ENCODE results near the gene SLC2A11. TPM values are rescaled to one million over a fixed set of nuclear protein-coding genes. Genes with fewer than 3 reads are reported as not detected.
"Not testable (repeated sequence)": the region's sequence is repeated elsewhere in the genome, so short reads cannot be mapped to it uniquely, and the experiment has no call there.

The SLC2A11 gene
- total RNA-seq, 2 donors from 2014 or later = 15.0 TPM

DNA sequence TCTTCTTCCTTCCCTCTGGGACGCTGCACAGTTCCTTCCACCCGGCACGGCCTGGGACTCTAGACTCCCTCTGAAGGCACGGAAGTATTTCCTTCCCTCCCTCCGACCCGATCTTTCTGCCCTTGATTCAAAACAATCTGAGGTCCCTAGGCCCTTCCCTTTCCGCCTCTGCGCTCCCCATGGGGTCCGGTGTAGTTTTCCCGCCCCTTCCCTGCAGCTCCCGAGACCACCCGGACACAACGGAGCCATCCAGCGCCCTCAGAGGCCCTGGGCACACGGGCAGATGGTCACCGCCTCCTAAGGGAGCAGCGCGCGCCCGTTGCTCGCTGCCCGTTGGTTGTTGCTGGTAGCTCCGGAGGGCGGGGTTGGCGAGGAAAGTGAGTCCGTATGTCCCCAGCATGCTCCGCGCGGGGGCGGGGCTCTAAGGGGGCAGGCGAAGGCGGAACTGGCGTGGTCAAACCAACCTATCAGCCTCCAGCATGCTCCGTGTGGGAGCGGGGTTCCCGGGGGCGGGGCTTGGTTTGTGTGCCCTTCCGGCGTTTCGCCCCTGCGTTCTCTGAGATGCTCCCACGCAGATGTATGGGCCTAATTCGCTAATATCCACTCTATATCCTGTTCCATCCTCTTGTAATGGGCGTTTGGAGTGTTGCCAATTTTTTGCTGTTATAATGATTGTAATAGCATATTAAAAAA lies 56.1 kb downstream of the SLC2A11 start:
- intact Hi-C loops (cut with DNase I) = no loop called here
- peak; percentile 99 to 100 for ATAC-seq
- peak; percentile 100 for DNase-seq

DNA sequence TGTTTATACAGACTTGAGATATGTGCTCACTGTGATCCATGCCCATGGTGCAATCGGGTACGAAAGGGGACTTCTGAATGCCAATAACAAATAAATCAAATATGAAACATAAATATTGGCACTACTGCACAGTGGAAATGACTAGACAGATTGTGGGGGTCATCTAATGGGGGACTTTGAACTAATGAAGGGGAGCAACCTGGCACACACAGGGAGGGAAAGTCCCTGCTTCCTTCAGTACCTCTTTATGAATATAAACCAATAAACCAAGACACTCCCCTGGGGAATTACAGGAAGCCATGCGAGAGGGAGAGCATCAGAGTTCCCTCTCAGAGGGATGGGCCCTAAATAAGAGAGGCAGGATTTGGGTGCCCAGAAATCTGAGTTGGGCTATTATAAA lies 57.6 kb downstream of the SLC2A11 start:
- intact Hi-C loops (cut with DNase I) = no loop called here
- DNase-seq (no peak), ATAC-seq (no peak)

DNA sequence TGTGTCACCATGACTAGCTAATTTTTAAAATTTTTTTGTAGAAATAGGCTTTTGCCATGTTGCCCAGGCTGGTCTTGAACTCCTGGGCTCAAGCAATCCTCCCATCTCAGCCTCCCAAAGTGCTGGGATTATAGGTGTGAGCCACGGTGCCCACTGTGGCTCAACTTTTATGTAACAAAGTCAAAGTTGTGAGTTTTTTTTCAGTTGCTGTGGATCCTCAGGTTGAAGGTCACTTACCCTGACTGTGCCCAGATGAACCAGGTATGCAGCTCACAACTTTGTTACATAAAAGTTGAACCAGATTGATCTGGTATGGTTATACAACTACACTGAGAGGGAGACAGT lies 62.6 kb downstream of the SLC2A11 start:
- ATAC-seq; DNase-seq; intact Hi-C loops (cut with DNase I): not testable (repeated sequence)

DNA sequence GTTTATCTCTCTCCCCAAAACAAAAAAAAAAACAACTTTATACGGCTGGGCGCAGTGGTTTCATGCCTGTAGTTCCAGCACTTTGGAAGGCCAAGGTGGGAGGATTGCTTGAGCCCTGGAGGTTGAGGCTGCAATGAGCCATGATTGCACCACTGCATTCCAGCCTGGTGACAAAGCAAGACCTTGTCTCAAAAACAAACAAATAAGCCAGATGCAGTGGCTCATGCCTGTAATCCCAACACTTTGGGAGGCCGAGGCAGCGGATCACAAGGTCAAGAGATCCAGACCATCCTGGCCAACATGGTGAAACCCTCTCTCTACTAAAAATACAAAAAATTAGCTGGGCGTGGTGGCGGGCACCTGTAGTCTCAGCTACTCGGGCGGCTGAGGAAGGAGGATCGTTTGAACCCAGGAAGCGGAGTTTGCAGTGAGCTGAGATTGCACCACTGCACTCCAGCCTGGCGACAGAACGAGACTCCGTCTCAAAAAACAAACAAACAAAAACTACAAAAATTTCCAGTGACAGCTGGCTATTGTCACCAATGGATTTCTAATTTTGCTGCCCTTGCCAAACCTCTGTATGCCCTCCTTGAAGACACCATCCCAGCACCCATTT lies 64.0 kb downstream of the SLC2A11 start:
- DNase-seq; intact Hi-C loops (cut with DNase I); ATAC-seq: not testable (repeated sequence)

DNA sequence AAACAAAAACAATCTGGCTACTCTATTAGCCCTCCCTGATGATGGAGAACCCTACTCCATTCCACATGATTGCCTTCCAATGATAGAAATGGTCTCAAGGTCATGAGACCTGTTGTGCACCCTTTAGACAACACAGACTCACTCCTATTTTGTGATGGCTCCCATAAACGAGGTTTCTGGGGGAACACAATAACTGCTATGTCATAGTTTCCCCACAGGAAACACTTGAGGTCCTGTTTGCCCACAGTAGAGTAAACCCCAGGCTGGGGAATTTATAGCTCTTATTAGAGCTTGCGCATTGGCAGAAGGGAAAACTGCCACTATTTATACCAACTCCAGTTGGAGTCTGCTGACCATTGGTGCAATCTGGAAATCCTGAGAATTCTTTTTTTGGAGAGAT lies 65.2 kb downstream of the SLC2A11 start:
- ATAC-seq (no peak), DNase-seq (no peak)
- intact Hi-C loops (cut with DNase I) = no loop called here

DNA sequence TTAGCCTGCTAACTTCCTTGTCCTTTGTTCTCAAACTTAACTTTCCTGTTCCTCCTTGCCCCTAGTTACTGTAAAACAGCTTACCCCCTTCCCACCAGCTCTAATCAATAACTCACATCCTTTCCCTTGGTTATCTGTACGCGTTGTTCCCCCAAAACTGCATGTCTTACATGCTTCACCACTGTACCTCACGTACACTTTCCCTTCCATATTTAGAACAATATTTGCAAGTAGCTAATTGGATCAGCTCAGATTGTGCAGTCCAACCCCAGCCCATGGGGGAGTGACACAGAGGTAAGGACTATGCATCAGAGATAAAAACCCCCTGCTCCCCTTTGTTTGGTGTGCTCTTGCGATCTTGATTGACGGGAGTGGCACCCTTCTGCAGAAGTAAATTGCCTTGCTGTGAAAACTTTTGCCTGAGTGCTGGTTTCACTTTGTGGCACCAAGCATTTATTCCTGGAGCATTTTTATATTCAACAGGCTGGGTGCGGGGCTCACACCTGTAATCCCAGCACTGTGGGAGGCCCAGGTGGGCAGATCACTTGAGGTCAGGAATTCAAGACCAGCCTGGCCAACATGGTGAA lies 67.4 kb downstream of the SLC2A11 start:
- intact Hi-C loops (cut with DNase I) = loop anchor here in 1 of 2 donors (5.0 kb wide), 1 partner anchor 47 kb away; the partner anchor contains the start of gene DDT
- DNase-seq (no peak), ATAC-seq (no peak)

DNA sequence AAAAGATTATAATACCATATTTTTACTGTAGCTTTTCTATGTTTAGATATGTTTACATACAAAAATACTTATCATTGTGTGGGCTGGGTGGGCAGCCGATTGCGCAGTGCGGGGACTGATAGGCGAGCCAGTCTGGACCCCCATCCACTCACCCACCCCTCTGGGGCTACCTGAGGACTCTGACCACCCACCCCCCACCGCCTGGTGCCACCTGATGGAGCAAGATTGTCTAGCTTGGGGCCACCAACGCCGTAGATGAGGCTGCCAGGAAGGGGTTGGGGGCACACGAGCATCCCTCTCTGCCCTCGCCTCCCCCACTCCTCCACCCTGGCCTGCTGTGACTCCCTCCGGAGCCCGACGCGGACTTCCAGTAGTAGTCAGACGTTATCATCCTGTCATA lies 68.9 kb downstream of the SLC2A11 start:
- no peak for DNase-seq
- ATAC-seq = no peak
- intact Hi-C loops (cut with DNase I) = loop anchor here in 1 of 2 donors (5.0 kb wide), 1 partner anchor 46 kb away; the partner anchor contains the start of gene DDT

Other genes starting within 250 kb of the SLC2A11 start
- not detected for gene DRICH1, start 225.6 kb upstream of the SLC2A11 start, total RNA-seq
- gene RGL4, start 166.9 kb upstream of the SLC2A11 start, total RNA-seq = under 1 TPM in 1 of 2 donors, not detected in 1; 0.44 TPM
- 1 to 10 TPM; 4.9 to 5.6 TPM for gene ZNF70, start 106.8 kb upstream of the SLC2A11 start, total RNA-seq
- gene VPREB3, start 103.5 kb upstream of the SLC2A11 start, total RNA-seq = 1 to 10 TPM in 1 of 2 donors, under 1 TPM in 1; 0.53 to 1.3 TPM
- gene C22orf15, start 94.9 kb upstream of the SLC2A11 start, total RNA-seq = not detected
- gene CHCHD10, start 89.9 kb upstream of the SLC2A11 start, total RNA-seq = 1,000 to 10,000 TPM in 1 of 2 donors, 100 to 1,000 TPM in 1; 958 to 1,106 TPM
- gene MMP11, start 85.0 kb upstream of the SLC2A11 start, total RNA-seq = 10 to 100 TPM in 1 of 2 donors, 1 to 10 TPM in 1; 5.6 to 10.0 TPM
- 10 to 100 TPM; 46.6 to 54.8 TPM for gene SMARCB1, start 70.9 kb upstream of the SLC2A11 start, total RNA-seq
- 1 to 10 TPM; 5.8 to 6.5 TPM for gene DERL3, start 18.9 kb upstream of the SLC2A11 start, total RNA-seq
- gene MIF, start 36.5 kb downstream of the SLC2A11 start, total RNA-seq = 100 to 1,000 TPM; 292 to 347 TPM
- 1 to 10 TPM; 4.8 to 7.9 TPM for gene GSTT2B, start 103.3 kb downstream of the SLC2A11 start, total RNA-seq
- gene DDTL, start 109.0 kb downstream of the SLC2A11 start, total RNA-seq = 1 to 10 TPM; 1.3 to 2.1 TPM
- 100 to 1,000 TPM; 122 to 125 TPM for gene DDT, start 116.6 kb downstream of the SLC2A11 start, total RNA-seq
- under 1 TPM; 0.38 to 0.65 TPM for gene GSTT2, start 122.3 kb downstream of the SLC2A11 start, total RNA-seq
- gene GSTT4, start 147.6 kb downstream of the SLC2A11 start, total RNA-seq = not detected
- gene CABIN1, start 153.4 kb downstream of the SLC2A11 start, total RNA-seq = 10 to 100 TPM; 35.1 to 38.1 TPM

Measured in left cardiac atrium (tissue), 4 donors.